ENCODE measurements around the gene MREG. TPM values are rescaled to one million over a fixed set of nuclear protein-coding genes. Genes with fewer than 3 reads are reported as not detected.
"Not testable (repeated sequence)": the region's sequence is repeated elsewhere in the genome, so short reads cannot be mapped to it uniquely, and the experiment has no call there.

MREG gene
- total RNA-seq, 1 experiment from 2014 or later: 2.1 TPM

DNA sequence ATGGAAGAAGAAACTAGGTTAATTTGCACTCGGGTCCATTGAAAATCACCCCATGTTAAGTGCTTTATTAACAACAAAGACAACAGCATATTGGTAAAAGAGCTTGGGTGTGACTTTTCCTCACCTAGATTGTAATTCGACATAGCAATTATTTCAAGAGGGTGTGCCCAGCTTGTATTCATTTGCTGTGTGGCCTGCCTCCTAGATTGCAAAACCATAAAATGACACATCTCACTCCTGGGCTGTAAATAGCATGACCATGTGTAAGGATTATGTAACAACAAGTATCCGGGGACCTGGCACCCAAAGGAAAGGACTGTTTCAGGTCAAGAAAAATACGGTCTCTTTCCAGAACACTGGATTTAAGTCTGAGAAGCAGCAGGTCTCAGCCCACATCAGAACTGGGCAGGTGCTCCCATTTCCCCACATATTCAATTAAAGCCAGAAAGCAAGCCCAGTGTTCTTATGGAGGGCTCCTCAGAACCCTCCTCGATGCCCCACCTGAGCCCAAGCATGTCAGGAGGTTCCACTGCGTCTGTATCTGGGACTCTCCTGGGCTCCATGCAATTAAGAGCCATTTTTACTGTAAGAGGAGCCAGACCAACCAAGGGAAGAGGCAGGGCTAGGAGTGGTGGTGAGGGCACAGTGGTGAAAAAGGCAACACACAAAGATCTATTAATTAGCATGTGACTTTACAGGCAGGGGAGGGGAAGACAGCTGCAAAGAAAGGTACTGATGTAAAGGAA lies 39.2 kb downstream of the MREG start:
- Histone ChIP-seq H3K4me3 (no peak overlapping the region), H3K36me3 (no peaks in the 10 kb centered on the region), H3K9me3 (no peaks in the 10 kb centered on the region), H3K27me3 (no peaks in the 10 kb centered on the region)
- peak; percentile 9 for DNase-seq

- no peak for DNase-seq
- H3K27me3 ChIP-seq: no peaks in the 10 kb centered on the region
- no peak overlapping the region for H3K4me3 ChIP-seq
- H3K9me3 ChIP-seq: no peaks in the 10 kb centered on the region
- no peaks in the 10 kb centered on the region for H3K36me3 ChIP-seq
These were observed 40.1 kb downstream of the MREG start for GRCh38 chr2:215973145-215973792.

DNA sequence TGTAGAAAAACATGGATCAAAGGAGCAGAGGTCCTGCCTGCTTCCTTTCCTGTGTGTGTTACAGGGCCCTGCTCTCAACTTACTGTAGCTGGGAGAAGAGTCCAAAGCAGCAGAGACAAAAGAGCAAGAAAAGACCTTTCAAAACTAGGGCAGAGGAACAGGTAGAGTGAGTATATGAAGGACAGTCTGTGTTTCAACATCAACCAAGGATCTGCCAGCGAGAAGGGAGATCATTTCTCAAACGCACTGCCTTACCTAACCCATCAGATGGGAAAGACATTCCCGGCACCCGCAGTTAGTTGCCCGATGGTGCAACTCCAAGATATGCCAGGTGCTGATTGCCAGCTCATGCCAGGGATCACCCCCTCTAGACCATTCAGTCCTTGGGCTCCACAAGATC lies 41.7 kb downstream of the MREG start:
- Histone ChIP-seq H3K9me3 (no peaks in the 10 kb centered on the region), H3K36me3 (no peaks in the 10 kb centered on the region), H3K4me3 (no peak overlapping the region), H3K27me3 (no peaks in the 10 kb centered on the region)
- DNase-seq: no peak

DNA sequence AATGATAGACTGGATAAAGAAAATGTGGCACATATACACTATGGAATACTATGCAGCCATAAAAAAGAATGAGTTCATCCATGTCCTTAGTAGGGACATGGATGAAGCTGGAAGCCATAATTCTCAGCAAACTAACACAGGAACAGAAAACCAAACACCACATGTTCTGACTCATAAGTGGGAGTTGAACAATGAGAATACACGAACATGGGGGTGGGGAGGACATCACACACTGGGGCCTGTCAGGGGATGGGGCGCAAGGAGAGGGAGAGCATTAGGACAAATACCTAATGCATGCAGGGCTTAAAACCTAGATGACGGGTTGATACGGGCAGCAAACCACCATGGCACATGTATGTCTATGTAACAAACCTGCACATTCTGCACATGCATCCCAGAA lies 42.5 kb downstream of the MREG start:
- not testable (repeated sequence) for H3K36me3 ChIP-seq, H3K27me3 ChIP-seq, DNase-seq, H3K9me3 ChIP-seq, H3K4me3 ChIP-seq

DNA sequence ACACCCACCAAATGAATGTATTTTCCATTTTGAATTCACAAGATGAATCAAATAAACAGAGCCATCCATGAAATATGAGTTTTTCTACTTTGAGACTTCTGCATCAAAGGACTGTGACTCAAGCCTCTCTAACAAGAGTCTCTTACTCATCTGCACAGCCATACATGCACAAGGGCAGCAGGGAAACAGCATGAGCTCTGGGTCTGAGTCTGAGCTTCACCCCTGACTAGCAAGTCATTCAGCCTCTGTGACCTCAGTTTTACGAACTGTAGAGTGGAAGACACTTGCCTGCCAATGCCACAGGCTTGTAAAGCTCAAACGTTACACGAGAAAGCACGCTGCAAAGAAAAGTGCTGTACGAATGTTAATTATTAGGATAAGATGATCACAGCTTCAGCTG lies 42.9 kb downstream of the MREG start:
- Histone ChIP-seq H3K27me3 (no peaks in the 10 kb centered on the region), H3K9me3 (no peaks in the 10 kb centered on the region), H3K36me3 (no peaks in the 10 kb centered on the region), H3K4me3 (no peak overlapping the region)
- no peak for DNase-seq

DNA sequence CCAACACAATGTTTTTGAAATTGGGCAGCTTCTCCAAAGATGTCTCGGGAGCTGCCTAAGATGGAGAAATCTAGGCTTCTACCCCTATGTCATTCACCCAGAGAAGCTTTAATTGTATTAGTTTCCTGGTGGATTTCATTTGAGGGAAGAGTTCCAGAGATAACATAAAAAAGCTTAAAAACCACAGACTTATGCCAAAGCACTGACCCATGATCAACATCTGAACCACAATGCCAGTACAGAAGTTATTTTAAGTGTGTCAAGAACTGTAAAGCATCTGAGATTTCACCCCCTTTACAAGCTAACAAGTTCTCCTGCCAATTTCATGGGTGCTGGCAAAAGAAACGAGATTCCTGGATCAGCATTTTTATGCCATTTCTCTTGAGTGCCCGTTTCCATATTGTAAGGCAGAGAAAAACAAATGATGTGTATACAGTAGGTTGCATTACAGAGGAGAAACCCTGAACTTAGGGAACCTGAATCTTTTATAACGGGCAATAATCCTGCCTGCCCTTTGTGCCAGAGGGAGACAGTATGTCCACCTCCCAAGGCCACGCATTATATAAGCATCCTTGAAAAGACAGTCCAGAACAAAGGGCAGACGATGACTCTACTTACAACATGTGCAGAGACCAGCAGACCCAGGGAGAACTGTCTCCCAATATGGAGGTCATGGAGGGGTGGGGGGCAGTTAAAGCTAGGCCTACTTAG lies 44.1 kb downstream of the MREG start:
- Histone ChIP-seq H3K27me3 (no peaks in the 10 kb centered on the region), H3K9me3 (no peaks in the 10 kb centered on the region), H3K36me3 (no peaks in the 10 kb centered on the region), H3K4me3 (no peak overlapping the region)
- peak; percentile 34 for DNase-seq

DNA sequence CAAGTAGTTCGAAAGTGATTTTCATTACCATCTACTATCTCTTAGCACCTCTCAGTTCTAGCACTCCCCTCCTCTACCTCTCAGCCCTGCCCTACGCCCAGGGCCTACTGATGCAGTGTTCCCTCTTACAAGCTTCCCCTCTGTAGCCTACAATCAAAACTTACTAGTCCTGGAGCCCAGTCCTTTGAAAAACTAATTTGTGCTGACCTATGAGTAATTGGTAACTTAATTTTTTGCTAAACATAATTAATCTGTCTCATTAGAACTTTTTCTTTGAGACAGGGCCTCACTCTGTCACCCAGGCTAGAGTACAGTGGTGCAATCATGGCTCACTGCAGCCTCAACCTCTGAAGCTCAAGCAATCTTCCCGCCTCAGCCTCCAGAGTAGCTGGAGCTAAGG lies 44.9 kb downstream of the MREG start:
- Histone ChIP-seq H3K4me3 (no peak overlapping the region), H3K36me3 (no peaks in the 10 kb centered on the region), H3K27me3 (no peaks in the 10 kb centered on the region), H3K9me3 (no peaks in the 10 kb centered on the region)
- DNase-seq: no peak

GRCh38 chr2:215967590-215968378 lies 45.6 kb downstream of the MREG start:
- Histone ChIP-seq H3K9me3 (no peaks in the 10 kb centered on the region), H3K4me3 (no peak overlapping the region), H3K27me3 (no peaks in the 10 kb centered on the region), H3K36me3 (no peaks in the 10 kb centered on the region)
- no peak for DNase-seq

DNA sequence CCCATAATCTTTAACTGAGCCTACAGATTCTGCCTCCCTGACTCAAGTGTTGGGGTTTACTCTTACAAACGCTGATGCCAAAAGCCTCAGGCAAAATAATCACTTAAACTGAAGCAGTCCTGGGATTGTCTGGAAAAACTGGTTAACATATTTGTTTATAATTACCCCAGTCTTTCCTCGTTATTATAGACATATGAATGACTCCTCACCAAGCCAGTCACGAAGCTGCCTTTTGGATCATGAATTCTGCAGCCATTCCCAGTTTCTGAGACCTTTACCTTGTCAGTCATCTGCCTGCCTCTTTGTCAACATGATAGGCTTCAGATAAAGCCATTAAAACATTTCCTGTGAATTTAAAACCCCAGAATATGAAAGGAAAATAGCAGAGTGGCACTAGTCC lies 46.4 kb downstream of the MREG start:
- Histone ChIP-seq H3K9me3 (no peaks in the 10 kb centered on the region), H3K4me3 (no peak overlapping the region), H3K36me3 (no peaks in the 10 kb centered on the region), H3K27me3 (no peaks in the 10 kb centered on the region)
- DNase-seq: no peak

GRCh38 chr2:215966274-215966673 lies 47.1 kb downstream of the MREG start:
- no peak for DNase-seq
- H3K9me3 ChIP-seq: no peaks in the 10 kb centered on the region
- H3K36me3 ChIP-seq: no peaks in the 10 kb centered on the region
- no peak overlapping the region for H3K4me3 ChIP-seq
- no peaks in the 10 kb centered on the region for H3K27me3 ChIP-seq

GRCh38 chr2:215965532-215966165 lies 47.7 kb downstream of the MREG start:
- no peaks in the 10 kb centered on the region for H3K27me3 ChIP-seq
- H3K36me3 ChIP-seq: no peaks in the 10 kb centered on the region
- H3K4me3 ChIP-seq: no peak overlapping the region
- no peak for DNase-seq
- no peaks in the 10 kb centered on the region for H3K9me3 ChIP-seq

GRCh38 chr2:215961981-215962380 lies 51.4 kb downstream of the MREG start:
- Histone ChIP-seq H3K36me3 (no peaks in the 10 kb centered on the region), H3K9me3 (no peaks in the 10 kb centered on the region), H3K4me3 (no peak overlapping the region), H3K27me3 (no peaks in the 10 kb centered on the region)
- no peak for DNase-seq

DNA sequence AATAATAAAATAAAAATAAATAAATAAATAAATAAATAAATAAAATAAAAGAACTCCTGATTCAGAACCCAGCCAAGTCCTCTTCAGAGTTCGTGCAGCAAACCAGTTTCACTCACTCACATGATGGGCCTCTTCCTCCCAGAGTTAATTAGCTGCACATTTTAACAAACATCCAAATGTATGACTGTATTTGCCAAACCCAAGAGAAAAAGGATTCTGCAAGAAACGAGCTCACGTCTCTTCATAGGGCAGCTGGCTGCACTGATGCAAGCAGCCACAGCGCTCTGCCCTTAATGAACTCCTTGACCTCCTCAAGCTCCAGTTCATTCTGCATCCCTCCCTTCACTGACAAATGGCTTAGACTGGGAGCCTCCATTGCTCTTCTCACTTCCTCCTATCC lies 55.1 kb downstream of the MREG start:
- no peaks in the 10 kb centered on the region for H3K27me3 ChIP-seq
- no peaks in the 10 kb centered on the region for H3K36me3 ChIP-seq
- DNase-seq: no peak
- H3K4me3 ChIP-seq: no peak overlapping the region
- H3K9me3 ChIP-seq: no peaks in the 10 kb centered on the region

- DNase-seq, H3K27me3 ChIP-seq, H3K9me3 ChIP-seq, H3K4me3 ChIP-seq, H3K36me3 ChIP-seq: not testable (repeated sequence)
These were observed 55.8 kb downstream of the MREG start for GRCh38 chr2:215957354-215958122.

- H3K27me3 ChIP-seq: no peaks in the 10 kb centered on the region
- H3K36me3 ChIP-seq: no peaks in the 10 kb centered on the region
- no peak overlapping the region for H3K4me3 ChIP-seq
- H3K9me3 ChIP-seq: no peaks in the 10 kb centered on the region
- no peak for DNase-seq
These were observed 60.3 kb downstream of the MREG start for GRCh38 chr2:215952860-215953637.
